Left cardiac atrium (tissue), 4 donors: ENCODE data around the gene COL4A2. TPM values are rescaled to one million over a fixed set of nuclear protein-coding genes. Genes with fewer than 3 reads are reported as not detected.
A peak's percentile ranks its signal among the peaks of the same experiment; 100 is the strongest.

Source experiments
- ATAC-seq, 2 donors: fragments of 200-7000 bp; cut with Tn5 transposase; one replicate each; pipeline ENCODE4 v1.9.1; 2020; ENCODE audit warnings: mild to moderate bottlenecking in 2 of 2, moderate library complexity in 2 of 2
- DNase-seq: peaks from one replicate; pipeline ENCODE4 v3.0.0-alpha.2; 2020
- intact Hi-C, 2 donors: fragments of 100-400 bp; cut with DNase I; formaldehyde crosslinking; loops; one replicate each; pipeline versions ENCODE4 v1.14.1 to v1.15.1; 2022 to 2023
- total RNA-seq, 2 donors: library from RNA; stranded (reverse); fragmentation: NEBNext Ultra II Directional; extraction: Animal tissue kit (Norgen Biotek cat#: 25700); gene quantifications; one replicate each; pipeline ENCODE4 v1.2.1, GENCODE V29; 2021
- donor health status: DM: no; HTN: yes; CAD: no.
- donor health status: DM: no; HTN: yes; CAD: no; lungs with severe emphysema.
- donor health status: DM: yes; HTN: yes; CAD: no.
- donor health status: Dilated cardiomyopathy.

COL4A2 gene
- total RNA-seq, 2 donors from 2014 or later: 176 to 384 TPM

GRCh38 chr13:110285991-110286832 lies 20.9 kb upstream of the COL4A2 start:
- DNase-seq (no peak), ATAC-seq (peak in 1 of 2 donors; percentile 31)
- intact Hi-C loops: no loop called here

- DNase-seq: peak; percentile 45
- intact Hi-C loops: no loop called here
- ATAC-seq: peak; percentile 53 to 68
These were observed 20.0 kb upstream of the COL4A2 start for GRCh38 chr13:110286833-110287819.

- DNase-seq (no peak), ATAC-seq (no peak)
- intact Hi-C loops: no loop called here
These were observed 17.9 kb upstream of the COL4A2 start for GRCh38 chr13:110289174-110289573.

GRCh38 chr13:110289661-110290060 lies 17.4 kb upstream of the COL4A2 start:
- no peak for ATAC-seq
- DNase-seq: no peak
- intact Hi-C loops: no loop called here

GRCh38 chr13:110290153-110290552 lies 16.9 kb upstream of the COL4A2 start:
- intact Hi-C loops: no loop called here
- no peak for ATAC-seq

GRCh38 chr13:110290826-110291225 lies 16.3 kb upstream of the COL4A2 start:
- no peak for ATAC-seq
- intact Hi-C loops: no loop called here
- no peak for DNase-seq

More at GRCh38 chr13:110290153-110290552, 16.9 kb upstream of the COL4A2 start:
- no peak for DNase-seq

- ATAC-seq: no peak
- no peak for DNase-seq
- intact Hi-C loops: no loop called here
These were observed 15.8 kb upstream of the COL4A2 start for GRCh38 chr13:110291286-110291685.

- DNase-seq: no peak
- ATAC-seq: no peak
These were observed 14.0 kb upstream of the COL4A2 start for GRCh38 chr13:110293037-110293436.

GRCh38 chr13:110293649-110294048 lies 13.4 kb upstream of the COL4A2 start:
- ATAC-seq: peak in 1 of 2 donors; percentile 76

More at GRCh38 chr13:110293037-110293436, 14.0 kb upstream of the COL4A2 start:
- intact Hi-C loops: no loop called here

GRCh38 chr13:110294146-110294545 lies 12.9 kb upstream of the COL4A2 start:
- intact Hi-C loops: no loop called here
- DNase-seq (no peak), ATAC-seq (peak in 1 of 2 donors; percentile 62)

More at GRCh38 chr13:110293649-110294048, 13.4 kb upstream of the COL4A2 start:
- DNase-seq: no peak
- intact Hi-C loops: no loop called here

- no peak for ATAC-seq
- no peak for DNase-seq
- intact Hi-C loops: loop anchor here in 1 of 2 donors (5.0 kb wide), 1 partner anchor 47 kb away; no protein-coding TSS in a partner anchor
These were observed 12.5 kb upstream of the COL4A2 start for GRCh38 chr13:110294622-110295021.

- no peak for DNase-seq
- intact Hi-C loops: loop anchor here in 1 of 2 donors (5.0 kb wide), 1 partner anchor 50 kb away; no protein-coding TSS in a partner anchor
These were observed 10.1 kb upstream of the COL4A2 start for GRCh38 chr13:110297011-110297410.

GRCh38 chr13:110297766-110298504 lies 9.1 kb upstream of the COL4A2 start:
- no peak for ATAC-seq
- DNase-seq: no peak
- intact Hi-C loops: loop anchor here in 1 of 2 donors (5.0 kb wide), 1 partner anchor 51 kb away; no protein-coding TSS in a partner anchor

More at GRCh38 chr13:110297011-110297410, 10.1 kb upstream of the COL4A2 start:
- no peak for ATAC-seq

GRCh38 chr13:110298505-110299282 lies 8.4 kb upstream of the COL4A2 start:
- intact Hi-C loops: loop anchor here in 1 of 2 donors (5.0 kb wide), 1 partner anchor 51 kb away; no protein-coding TSS in a partner anchor
- ATAC-seq (peak; percentile 62 to 75), DNase-seq (peak; percentile 75)

- ATAC-seq: no peak
- no peak for DNase-seq
- intact Hi-C loops: loop anchor here in 1 of 2 donors (5.0 kb wide), 1 partner anchor 52 kb away; no protein-coding TSS in a partner anchor
These were observed 7.7 kb upstream of the COL4A2 start for GRCh38 chr13:110299283-110299840.

GRCh38 chr13:110300090-110300815 lies 6.8 kb upstream of the COL4A2 start:
- intact Hi-C loops: loop anchor here in 1 of 2 donors (5.0 kb wide), 1 partner anchor 38 kb away; no protein-coding TSS in a partner anchor
- ATAC-seq (no peak), DNase-seq (no peak)

GRCh38 chr13:110301083-110301482 lies 6.0 kb upstream of the COL4A2 start:
- DNase-seq (no peak), ATAC-seq (no peak)
- intact Hi-C loops: loop anchor here in 1 of 2 donors (5.0 kb wide), 1 partner anchor 39 kb away; no protein-coding TSS in a partner anchor
